ENCODE measurements around the gene BTBD9. TPM values are rescaled to one million over a fixed set of nuclear protein-coding genes. Genes with fewer than 3 reads are reported as not detected.

Gene BTBD9
- total and polyA plus RNA-seq, 9 of the 15 experiments (the other 6 are each of a cell fraction or from before 2014, with no cell fraction given), result 0.08 to 1.6 (median 0.58) TPM

GRCh38 chr6:38580030-38580429 lies 59.7 kb downstream of the BTBD9 start (continued):
- TF ChIP-seq MAZ (CRISPR knock-in tag; conservative IDR thresholded peaks at IDR 0.05 in 1 of 2, IDR thresholded peaks at IDR 0.05 in 1 of 2) (no peak), ZNF609 (CRISPR knock-in tag; IDR thresholded peaks at IDR 0.05; ENCODE audit: borderline replicate concordance) (no peak), MXD1 (CRISPR knock-in tag; IDR thresholded peaks at IDR 0.05; ENCODE audit: borderline replicate concordance, poor library complexity, severe bottlenecking) (no peak), ATF6 (CRISPR knock-in tag; IDR thresholded peaks at IDR 0.05) (no peak), HINFP (tag; conservative IDR thresholded peaks at IDR 0.05; ENCODE audit: low read depth) (no peak)
